ACC112 (cell line): ENCODE measurements around the gene NPAS3.

Experiments used
- H2AFZ ChIP-seq: fragments of 200-600 bp; sonication (generic); one replicate; pipeline ENCODE4 v1.6.0; 2017; ENCODE audit warnings: antibody characterized with exemption, low read length; ENCODE audit not compliant: unreplicated experiment
- H3K27ac ChIP-seq: fragments of 200-600 bp; sonication (generic); 2 replicates; pipeline ENCODE4 v1.5.1; 2014; ENCODE audit warnings: low read depth, mild to moderate bottlenecking, antibody characterized with exemption, low read length, moderate library complexity
- H3K27me3 ChIP-seq: fragments of 200-600 bp; sonication (generic); 2 replicates; pipeline ENCODE4 v1.6.1; 2014; ENCODE audit warnings: mild to moderate bottlenecking, antibody characterized with exemption, low read length, moderate library complexity, mixed read lengths; ENCODE audit not compliant: insufficient read depth
- H3K36me3 ChIP-seq: fragments of 200-600 bp; sonication (generic); 2 replicates; pipeline ENCODE4 v1.6.1; 2016; ENCODE audit warnings: mild to moderate bottlenecking, antibody characterized with exemption, low read length, moderate library complexity, mixed read lengths; ENCODE audit not compliant: insufficient read depth
- H3K4me1 ChIP-seq: fragments of 200-600 bp; sonication (generic); one replicate; pipeline ENCODE4 v1.6.1; 2016; ENCODE audit warnings: low read length, mixed read lengths; ENCODE audit not compliant: insufficient read depth, unreplicated experiment, control insufficient read depth
- H3K4me3 ChIP-seq: fragments of 200-600 bp; sonication (generic); 2 replicates; pipeline ENCODE4 v1.5.1; 2014; ENCODE audit warnings: mild to moderate bottlenecking, low read depth, low read length
- H3K79me2 ChIP-seq: fragments of 200-600 bp; sonication (generic); one replicate; pipeline ENCODE4 v1.6.0; 2016; ENCODE audit warnings: low read length; ENCODE audit not compliant: control insufficient read depth, unreplicated experiment, insufficient read depth

Gene NPAS3

GRCh38 chr14:33467971-33468370 is 529.3 kb downstream of the NPAS3 start:
- Histone ChIP-seq H3K27me3 (no peaks in the 10 kb centered on the region), H2AFZ (no peak overlapping the region), H3K4me3 (no peak overlapping the region), H3K27ac (no peak overlapping the region), H3K79me2 (no peaks in the 10 kb centered on the region), H3K4me1 (no peaks in the 10 kb centered on the region), H3K36me3 (no peaks in the 10 kb centered on the region)

GRCh38 chr14:33469898-33470297 is 531.2 kb downstream of the NPAS3 start:
- Histone ChIP-seq H3K36me3 (no peaks in the 10 kb centered on the region), H3K79me2 (no peaks in the 10 kb centered on the region), H3K27ac (no peak overlapping the region), H2AFZ (no peak overlapping the region), H3K27me3 (no peaks in the 10 kb centered on the region), H3K4me1 (no peaks in the 10 kb centered on the region), H3K4me3 (no peak overlapping the region)

- Histone ChIP-seq H2AFZ (no peak overlapping the region), H3K27ac (no peak overlapping the region), H3K36me3 (no peaks in the 10 kb centered on the region), H3K27me3 (no peaks in the 10 kb centered on the region), H3K79me2 (no peaks in the 10 kb centered on the region), H3K4me1 (no peaks in the 10 kb centered on the region), H3K4me3 (no peak overlapping the region)
These were observed 533.1 kb downstream of the NPAS3 start for GRCh38 chr14:33471776-33472175.

- no peaks in the 10 kb centered on the region for H3K36me3 ChIP-seq
- H3K27ac ChIP-seq = no peak overlapping the region
- no peaks in the 10 kb centered on the region for H3K79me2 ChIP-seq
- no peak overlapping the region for H2AFZ ChIP-seq
- H3K27me3 ChIP-seq = no peaks in the 10 kb centered on the region
- no peak overlapping the region for H3K4me3 ChIP-seq
- no peaks in the 10 kb centered on the region for H3K4me1 ChIP-seq
These were observed 536.9 kb downstream of the NPAS3 start for GRCh38 chr14:33475623-33476022.

- no peak overlapping the region for H2AFZ ChIP-seq
- H3K79me2 ChIP-seq = no peaks in the 10 kb centered on the region
- no peak overlapping the region for H3K4me3 ChIP-seq
- H3K4me1 ChIP-seq = no peaks in the 10 kb centered on the region
- H3K27ac ChIP-seq = no peak overlapping the region
- H3K27me3 ChIP-seq = no peaks in the 10 kb centered on the region
- no peaks in the 10 kb centered on the region for H3K36me3 ChIP-seq
These were observed 539.1 kb downstream of the NPAS3 start for GRCh38 chr14:33477797-33478196.

- Histone ChIP-seq H3K36me3 (no peaks in the 10 kb centered on the region), H3K27ac (no peak overlapping the region), H3K4me3 (no peak overlapping the region), H3K4me1 (no peaks in the 10 kb centered on the region), H3K79me2 (no peaks in the 10 kb centered on the region), H2AFZ (no peak overlapping the region), H3K27me3 (no peaks in the 10 kb centered on the region)
These were observed 541.6 kb downstream of the NPAS3 start for GRCh38 chr14:33480071-33480886.

- H2AFZ ChIP-seq = no peak overlapping the region
- no peaks in the 10 kb centered on the region for H3K79me2 ChIP-seq
- no peaks in the 10 kb centered on the region for H3K36me3 ChIP-seq
- H3K27me3 ChIP-seq = no peaks in the 10 kb centered on the region
- no peak overlapping the region for H3K4me3 ChIP-seq
- H3K4me1 ChIP-seq = no peaks in the 10 kb centered on the region
- H3K27ac ChIP-seq = no peak overlapping the region
These were observed 542.2 kb downstream of the NPAS3 start for GRCh38 chr14:33480887-33481184.

GRCh38 chr14:33483110-33483509 is 544.4 kb downstream of the NPAS3 start:
- Histone ChIP-seq H3K79me2 (no peaks in the 10 kb centered on the region), H3K4me3 (no peak overlapping the region), H2AFZ (no peak overlapping the region), H3K27me3 (no peaks in the 10 kb centered on the region), H3K27ac (no peak overlapping the region), H3K36me3 (no peaks in the 10 kb centered on the region), H3K4me1 (no peaks in the 10 kb centered on the region)

- H3K36me3 ChIP-seq = no peaks in the 10 kb centered on the region
- H3K27ac ChIP-seq = no peak overlapping the region
- no peak overlapping the region for H2AFZ ChIP-seq
- no peaks in the 10 kb centered on the region for H3K27me3 ChIP-seq
- no peak overlapping the region for H3K4me3 ChIP-seq
- no peaks in the 10 kb centered on the region for H3K79me2 ChIP-seq
- no peaks in the 10 kb centered on the region for H3K4me1 ChIP-seq
These were observed 544.9 kb downstream of the NPAS3 start for GRCh38 chr14:33483541-33483940.

GRCh38 chr14:33484264-33484663 is 545.6 kb downstream of the NPAS3 start:
- H3K36me3 ChIP-seq = no peaks in the 10 kb centered on the region
- no peaks in the 10 kb centered on the region for H3K27me3 ChIP-seq
- H3K79me2 ChIP-seq = no peaks in the 10 kb centered on the region
- no peak overlapping the region for H3K4me3 ChIP-seq
- no peak overlapping the region for H2AFZ ChIP-seq
- H3K27ac ChIP-seq = no peak overlapping the region
- H3K4me1 ChIP-seq = no peaks in the 10 kb centered on the region

GRCh38 chr14:33486332-33486890 is 547.7 kb downstream of the NPAS3 start:
- Histone ChIP-seq H3K4me3 (no peak overlapping the region), H3K27ac (no peak overlapping the region), H3K27me3 (no peaks in the 10 kb centered on the region), H3K36me3 (no peaks in the 10 kb centered on the region), H2AFZ (no peak overlapping the region), H3K79me2 (no peaks in the 10 kb centered on the region), H3K4me1 (no peaks in the 10 kb centered on the region)
